ENCODE results near the gene RAB3C.

The RAB3C gene

DNA sequence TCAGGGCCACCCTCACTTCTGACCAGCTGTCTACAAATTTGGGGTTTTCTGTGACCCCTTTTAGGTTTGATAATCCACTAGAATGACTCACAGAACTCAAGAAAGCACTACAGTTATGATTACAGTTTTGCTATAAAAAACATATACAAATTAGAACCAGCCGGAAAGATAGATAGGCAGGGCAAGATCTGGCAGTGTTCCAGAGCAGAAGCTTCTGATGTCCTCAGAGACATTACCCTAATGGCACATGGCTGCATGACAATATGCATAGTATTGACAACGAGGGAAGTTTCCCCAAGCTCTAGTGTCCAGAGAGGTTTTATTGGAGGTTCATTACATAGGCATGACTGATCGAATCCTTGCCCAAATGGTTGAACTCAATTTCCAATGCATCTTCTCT lies 158.1 kb downstream of the RAB3C start:
- Histone ChIP-seq H3K4me3 (ENCODE audit: low read depth in 1 of 2, low read length in 1 of 2) (no peak overlapping the region), H3K9me3 (no peaks in the 10 kb centered on the region), H3K27me3 (no peaks in the 10 kb centered on the region)

GRCh38 chr5:58745350-58745749 lies 162.5 kb downstream of the RAB3C start:
- Histone ChIP-seq H3K27me3 (no peaks in the 10 kb centered on the region), H3K36me3 (no peaks in the 10 kb centered on the region), H3K9me3 (no peaks in the 10 kb centered on the region), H3K4me3 (ENCODE audit: low read depth in 1 of 2, low read length in 1 of 2) (no peak overlapping the region), H3K27ac (no peak overlapping the region), H3K4me1 (ENCODE audit: control insufficient read depth in 1 of 2, insufficient read depth in 1 of 2, low read depth in 1 of 2, low read length in 1 of 2) (no peaks in the 10 kb centered on the region)
- TF ChIP-seq, protein P1, sequence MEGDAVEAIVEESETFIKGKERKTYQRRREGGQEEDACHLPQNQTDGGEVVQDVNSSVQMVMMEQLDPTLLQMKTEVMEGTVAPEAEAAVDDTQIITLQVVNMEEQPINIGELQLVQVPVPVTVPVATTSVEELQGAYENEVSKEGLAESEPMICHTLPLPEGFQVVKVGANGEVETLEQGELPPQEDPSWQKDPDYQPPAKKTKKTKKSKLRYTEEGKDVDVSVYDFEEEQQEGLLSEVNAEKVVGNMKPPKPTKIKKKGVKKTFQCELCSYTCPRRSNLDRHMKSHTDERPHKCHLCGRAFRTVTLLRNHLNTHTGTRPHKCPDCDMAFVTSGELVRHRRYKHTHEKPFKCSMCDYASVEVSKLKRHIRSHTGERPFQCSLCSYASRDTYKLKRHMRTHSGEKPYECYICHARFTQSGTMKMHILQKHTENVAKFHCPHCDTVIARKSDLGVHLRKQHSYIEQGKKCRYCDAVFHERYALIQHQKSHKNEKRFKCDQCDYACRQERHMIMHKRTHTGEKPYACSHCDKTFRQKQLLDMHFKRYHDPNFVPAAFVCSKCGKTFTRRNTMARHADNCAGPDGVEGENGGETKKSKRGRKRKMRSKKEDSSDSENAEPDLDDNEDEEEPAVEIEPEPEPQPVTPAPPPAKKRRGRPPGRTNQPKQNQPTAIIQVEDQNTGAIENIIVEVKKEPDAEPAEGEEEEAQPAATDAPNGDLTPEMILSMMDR (IDR thresholded peaks at IDR 0.05) = no peak

More for the DNA sequence above, 158.1 kb downstream of the RAB3C start:
- Histone ChIP-seq H3K36me3 (no peaks in the 10 kb centered on the region), H3K4me1 (ENCODE audit: control insufficient read depth in 1 of 2, insufficient read depth in 1 of 2, low read depth in 1 of 2, low read length in 1 of 2) (no peaks in the 10 kb centered on the region), H3K27ac (no peak overlapping the region)
- TF ChIP-seq, protein P1 (IDR thresholded peaks at IDR 0.05) = no peak

DNA sequence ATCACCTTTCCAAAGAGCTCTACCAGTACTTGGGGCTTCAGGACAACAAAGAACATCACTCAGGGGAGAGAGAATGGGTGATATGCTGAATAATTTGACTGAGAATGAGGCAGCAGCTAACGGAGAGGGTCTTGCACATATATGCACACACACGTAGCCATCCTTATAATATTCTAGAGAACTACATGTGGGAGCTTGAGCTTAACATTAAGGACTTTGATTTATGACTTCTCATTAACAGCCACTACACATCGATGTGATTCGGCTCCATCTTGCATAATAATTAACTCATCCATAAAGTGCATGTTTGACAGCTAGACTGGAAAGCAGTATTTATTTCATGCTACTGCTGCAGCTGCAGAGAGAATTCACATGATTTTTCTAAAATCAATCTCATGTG lies 163.4 kb downstream of the RAB3C start:
- H3K4me3 ChIP-seq (ENCODE audit: low read depth in 1 of 2, low read length in 1 of 2) = no peak overlapping the region
- TF ChIP-seq, protein P1 (IDR thresholded peaks at IDR 0.05) = no peak
- no peaks in the 10 kb centered on the region for H3K9me3 ChIP-seq
- H3K4me1 ChIP-seq (ENCODE audit: control insufficient read depth in 1 of 2, insufficient read depth in 1 of 2, low read depth in 1 of 2, low read length in 1 of 2) = no peaks in the 10 kb centered on the region
- H3K36me3 ChIP-seq = no peaks in the 10 kb centered on the region
- no peak overlapping the region for H3K27ac ChIP-seq
- no peaks in the 10 kb centered on the region for H3K27me3 ChIP-seq

GRCh38 chr5:58750036-58750435 lies 167.2 kb downstream of the RAB3C start:
- Histone ChIP-seq H3K27me3 (no peaks in the 10 kb centered on the region), H3K27ac (no peak overlapping the region), H3K36me3 (no peaks in the 10 kb centered on the region), H3K4me1 (ENCODE audit: control insufficient read depth in 1 of 2, insufficient read depth in 1 of 2, low read depth in 1 of 2, low read length in 1 of 2) (no peaks in the 10 kb centered on the region), H3K9me3 (no peaks in the 10 kb centered on the region), H3K4me3 (ENCODE audit: low read depth in 1 of 2, low read length in 1 of 2) (no peak overlapping the region)
- TF ChIP-seq, protein P1 (IDR thresholded peaks at IDR 0.05) = no peak

- no peaks in the 10 kb centered on the region for H3K27me3 ChIP-seq
- TF ChIP-seq, protein P1 (IDR thresholded peaks at IDR 0.05) = no peak
- H3K27ac ChIP-seq = no peak overlapping the region
- H3K4me1 ChIP-seq (ENCODE audit: control insufficient read depth in 1 of 2, insufficient read depth in 1 of 2, low read depth in 1 of 2, low read length in 1 of 2) = no peaks in the 10 kb centered on the region
- H3K36me3 ChIP-seq = no peaks in the 10 kb centered on the region
- no peaks in the 10 kb centered on the region for H3K9me3 ChIP-seq
- no peak overlapping the region for H3K4me3 ChIP-seq (ENCODE audit: low read depth in 1 of 2, low read length in 1 of 2)
Observed at GRCh38 chr5:58751222-58751837, 168.5 kb downstream of the RAB3C start.
